Daoy (cell line): ENCODE data around the gene PFKP. TPM values are rescaled to one million over a fixed set of nuclear protein-coding genes. Genes with fewer than 3 reads are reported as not detected.
"Not testable (repeated sequence)": the region's sequence is repeated elsewhere in the genome, so short reads cannot be mapped to it uniquely, and the experiment has no call there.

Experiments
- DNase-seq: peaks from one replicate; pipeline ENCODE4 v3.0.0-alpha.2; 2015; ENCODE audit warnings: low read depth
- total RNA-seq: library from RNA; depleted of rRNA; stranded (reverse); fragments of >200 nt; shearing (Covaris generic); gene quantifications from 2 replicates; pipeline ENCODE4 v1.2.3, GENCODE V29; 2014

PFKP gene
- total RNA-seq, 1 experiment from 2014 or later = 183 TPM

GRCh38 chr10:3098689-3099088 lies 31.3 kb downstream of the PFKP start:
- DNase-seq = no peak

DNA sequence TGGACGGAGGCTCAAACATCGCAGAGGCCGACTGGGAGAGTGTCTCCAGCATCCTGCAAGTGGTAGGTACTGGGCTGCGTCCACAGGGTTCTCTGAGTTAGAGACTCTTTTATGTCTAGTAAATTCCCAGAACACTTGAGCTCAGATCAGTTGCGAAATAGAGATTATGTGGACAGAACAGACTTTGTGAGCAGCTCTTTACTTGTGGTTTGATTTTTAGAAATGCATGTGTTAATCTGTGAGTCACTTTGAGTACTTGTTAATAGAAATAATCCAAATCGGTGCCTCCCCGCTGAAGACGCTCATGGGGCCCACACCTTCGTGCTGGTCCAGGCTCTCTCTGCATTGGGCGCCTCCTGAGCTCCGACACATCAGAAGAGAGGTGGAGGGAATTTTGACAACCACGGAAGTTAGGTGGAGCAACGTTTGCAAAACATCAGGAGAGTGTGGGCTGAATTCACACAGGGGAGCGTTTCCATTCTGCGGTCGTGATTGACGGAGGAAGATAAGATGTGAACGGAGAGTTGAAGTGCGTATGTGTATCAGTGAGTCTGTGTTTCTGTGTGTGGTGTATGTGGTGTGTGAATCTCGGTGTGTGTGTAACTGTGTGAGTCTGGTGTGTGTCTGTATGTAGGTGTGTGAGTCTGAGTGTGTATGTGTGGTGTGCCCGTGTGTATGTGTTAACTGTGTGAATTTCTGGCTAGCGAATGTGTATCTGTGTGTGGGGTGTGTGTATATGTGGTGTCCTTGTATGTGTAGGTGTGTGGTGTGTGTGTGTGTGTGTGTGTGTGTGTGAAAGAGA lies 32.1 kb downstream of the PFKP start:
- no peak for DNase-seq

DNA sequence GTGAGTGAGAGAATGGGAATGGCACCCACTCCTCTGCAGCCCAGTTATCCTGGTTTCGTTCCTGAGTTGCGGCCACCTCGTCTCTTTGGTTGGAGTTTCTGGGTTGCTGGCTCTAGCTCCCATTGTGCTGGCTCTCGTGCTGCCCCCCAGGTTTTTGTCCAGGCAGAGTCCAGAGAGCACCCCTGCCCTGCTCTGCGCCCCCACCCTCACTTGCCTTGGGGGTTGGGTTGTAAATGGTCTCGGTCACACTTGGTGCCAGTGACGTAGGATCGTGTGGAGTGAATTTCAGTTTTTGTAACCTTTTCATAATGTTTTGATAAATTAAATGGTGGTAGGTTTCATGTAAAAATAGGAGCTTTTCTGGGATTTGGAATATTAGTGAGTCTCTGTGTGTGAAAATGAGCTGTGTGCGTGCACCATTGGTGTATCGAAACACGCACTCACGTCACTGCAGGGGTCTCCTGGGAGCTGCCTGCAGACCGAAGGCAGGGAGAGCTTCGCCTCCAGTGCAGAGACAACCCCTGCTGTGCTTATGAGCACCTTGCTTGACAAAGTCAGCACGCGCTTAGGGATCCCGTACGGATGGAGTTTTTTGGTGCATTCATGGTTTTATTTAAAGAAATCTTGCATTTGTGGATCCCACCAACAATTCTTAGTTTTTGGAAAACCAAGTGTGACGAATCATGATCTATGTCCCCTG lies 32.9 kb downstream of the PFKP start:
- no peak for DNase-seq

- no peak for DNase-seq
Measured at GRCh38 chr10:3100856-3101640, 33.7 kb downstream of the PFKP start.

- no peak for DNase-seq
Measured at GRCh38 chr10:3102720-3103427, 35.5 kb downstream of the PFKP start.

DNA sequence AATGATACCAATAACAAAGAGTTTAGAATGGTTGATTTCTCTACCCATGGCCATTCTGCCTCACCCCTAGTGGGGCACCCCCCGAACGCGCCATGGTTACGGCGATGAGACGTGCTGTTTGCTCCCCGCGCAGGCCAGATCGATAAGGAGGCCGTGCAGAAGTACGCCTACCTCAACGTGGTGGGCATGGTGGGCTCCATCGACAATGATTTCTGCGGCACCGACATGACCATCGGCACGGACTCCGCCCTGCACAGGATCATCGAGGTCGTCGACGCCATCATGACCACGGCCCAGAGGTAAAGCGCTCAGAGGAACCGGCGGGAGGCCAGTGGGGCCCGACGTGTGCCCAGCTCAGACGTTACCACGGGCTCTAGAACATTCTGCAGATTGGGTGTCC lies 36.3 kb downstream of the PFKP start:
- no peak for DNase-seq

DNA sequence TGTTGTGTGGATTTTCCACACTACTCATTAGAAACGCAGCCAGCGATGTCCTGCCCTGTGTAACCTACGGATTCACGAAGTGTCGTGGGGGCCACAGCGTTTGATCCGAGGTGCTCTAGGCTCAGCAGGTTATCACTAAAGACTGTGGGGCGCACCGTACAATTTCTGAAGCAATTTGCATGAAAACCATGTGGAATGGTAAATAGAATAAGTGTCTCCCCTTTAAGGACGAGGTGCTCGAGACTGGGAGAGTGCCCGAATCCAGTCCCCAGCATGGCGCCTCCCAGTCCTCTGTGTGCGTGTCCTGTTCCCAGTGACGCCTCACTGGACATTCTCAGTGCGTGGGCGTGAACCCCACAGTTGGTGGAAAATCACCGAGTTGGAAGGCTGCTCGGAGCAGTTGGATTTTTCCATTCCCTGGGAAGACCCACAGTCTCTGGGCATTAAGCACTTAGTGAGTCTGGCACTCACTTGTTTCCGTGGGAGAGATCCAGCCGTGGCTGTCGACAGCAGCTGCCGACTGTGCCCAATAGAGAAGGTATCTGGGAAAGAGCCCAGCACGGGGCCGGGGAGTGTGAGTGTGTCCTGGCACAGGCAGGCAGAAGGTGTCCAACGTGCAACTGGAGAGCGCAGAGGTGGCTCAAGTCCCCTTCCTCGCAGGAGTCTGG lies 37.0 kb downstream of the PFKP start:
- no peak for DNase-seq

- DNase-seq = no peak
Measured at GRCh38 chr10:3105166-3105565, 37.8 kb downstream of the PFKP start.

DNA sequence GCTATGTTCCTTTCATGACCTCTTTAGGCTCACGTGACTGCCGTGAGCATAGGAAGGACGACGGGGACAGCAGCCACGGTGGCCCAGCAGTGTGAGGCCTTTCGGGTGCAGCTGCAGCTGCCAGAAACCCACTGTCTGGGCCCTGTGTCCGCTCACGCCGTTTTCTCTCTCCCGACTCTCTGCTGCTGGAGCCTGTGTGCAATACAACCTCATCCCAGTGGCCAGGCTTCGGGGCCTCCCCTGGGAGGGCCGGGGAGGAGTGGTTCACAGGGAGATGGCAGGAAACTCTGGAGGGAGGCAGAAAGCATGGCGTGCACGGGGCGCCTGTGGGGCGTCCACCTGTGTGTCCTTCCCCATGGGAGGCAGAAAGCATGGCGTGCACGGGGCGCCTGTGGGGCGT lies 38.6 kb downstream of the PFKP start:
- DNase-seq = no peak

DNA sequence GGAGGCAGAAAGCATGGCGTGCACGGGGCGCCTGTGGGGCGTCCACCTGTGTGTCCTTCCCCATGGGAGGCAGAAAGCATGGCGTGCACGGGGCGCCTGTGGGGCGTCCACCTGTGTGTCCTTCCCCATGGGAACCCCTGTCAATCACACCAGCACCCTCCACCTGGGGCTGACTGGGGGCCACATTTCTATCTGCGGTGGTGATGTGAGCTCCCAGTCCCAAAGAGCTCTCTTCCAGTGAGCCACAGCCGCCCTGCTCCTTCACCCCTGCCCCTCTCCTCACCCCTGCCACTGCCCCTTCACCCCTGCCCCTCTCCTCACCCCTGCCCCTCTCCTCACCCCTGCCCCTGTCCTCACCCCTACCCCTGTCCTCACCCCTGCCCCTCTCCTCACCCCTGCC lies 39.0 kb downstream of the PFKP start:
- not testable (repeated sequence) for DNase-seq

DNA sequence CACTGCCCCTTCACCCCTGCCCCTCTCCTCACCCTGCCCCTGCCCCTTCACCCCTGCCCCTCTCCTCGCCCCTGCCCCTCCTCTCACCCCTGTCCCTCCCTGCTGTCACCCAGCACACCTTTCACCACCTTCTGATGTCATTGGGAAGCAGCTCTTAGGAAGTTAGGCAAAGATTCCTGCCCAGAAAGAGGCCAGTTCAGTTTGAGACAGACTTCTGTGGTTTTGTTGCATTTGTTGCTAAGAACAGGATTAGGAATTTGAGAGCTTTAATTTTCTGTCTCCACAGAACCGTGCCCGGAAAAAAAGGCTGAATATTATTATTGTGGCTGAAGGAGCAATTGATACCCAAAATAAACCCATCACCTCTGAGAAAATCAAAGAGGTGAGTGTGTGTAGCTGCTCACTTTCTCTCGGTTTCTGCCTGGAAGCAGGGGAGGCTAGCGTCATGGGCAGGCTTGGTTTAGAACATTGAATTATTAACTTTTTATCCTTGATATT lies 39.6 kb downstream of the PFKP start:
- DNase-seq = peak; percentile 32

- DNase-seq = peak; percentile 90
Measured at GRCh38 chr10:3107426-3107961, 40.1 kb downstream of the PFKP start.

DNA sequence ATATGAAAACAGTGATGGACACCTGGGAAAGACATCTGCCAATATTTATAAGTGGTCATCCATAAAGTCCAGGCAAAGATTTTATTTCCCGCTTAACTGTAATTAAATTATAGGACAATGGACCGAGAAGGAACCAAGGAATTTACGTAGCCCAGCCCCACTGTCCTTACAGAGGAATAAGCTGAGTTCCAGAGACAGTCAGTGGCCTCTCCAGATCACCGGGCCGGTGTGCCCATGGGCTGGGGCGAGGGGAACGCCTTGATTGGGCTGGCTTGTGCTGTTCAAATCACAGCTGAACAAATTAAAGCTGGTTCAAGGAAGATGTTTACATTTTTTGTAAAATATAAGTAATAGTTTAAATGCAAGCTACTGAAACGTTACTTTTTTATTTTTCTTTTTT lies 40.7 kb downstream of the PFKP start:
- no peak for DNase-seq

GRCh38 chr10:3108575-3109105 lies 41.3 kb downstream of the PFKP start:
- no peak for DNase-seq

GRCh38 chr10:3109196-3109595 lies 41.8 kb downstream of the PFKP start:
- DNase-seq = no peak

DNA sequence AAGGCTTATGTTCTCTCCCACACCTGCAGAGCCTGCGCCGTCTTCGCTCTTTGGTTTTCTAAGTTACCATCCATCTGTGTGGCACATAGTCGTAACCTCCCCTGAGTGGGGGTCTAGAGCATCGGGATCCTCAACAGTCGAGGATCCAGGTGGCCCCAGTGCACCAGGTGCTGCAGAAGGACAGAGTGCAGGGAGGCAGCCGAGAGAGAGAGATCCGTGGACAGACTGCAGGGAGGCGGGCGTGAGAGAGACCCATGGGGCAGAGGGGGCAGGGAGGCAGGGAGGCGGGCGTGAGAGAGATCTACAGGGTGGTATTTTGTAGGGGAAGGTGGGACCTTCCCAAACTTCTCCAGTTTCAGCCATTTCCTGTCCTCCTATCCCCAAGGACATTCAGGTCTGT lies 42.3 kb downstream of the PFKP start:
- DNase-seq = no peak

GRCh38 chr10:3110782-3111620 lies 43.7 kb downstream of the PFKP start:
- DNase-seq = no peak

- no peak for DNase-seq
Measured at GRCh38 chr10:3111621-3112163, 44.3 kb downstream of the PFKP start.

- no peak for DNase-seq
Measured at GRCh38 chr10:3113343-3113720, 46.0 kb downstream of the PFKP start.
